ENCODE measurements around the gene TMEM217.
"Not testable (repeated sequence)": the region's sequence is repeated elsewhere in the genome, so short reads cannot be mapped to it uniquely, and the experiment has no call there.

The TMEM217 gene

GRCh38 chr6:37192666-37193065 is 65.3 kb downstream of the TMEM217 start:
- no peak for TF ChIP-seq EZH2phosphoT487 (IDR thresholded peaks at IDR 0.05; ENCODE audit: low read depth)
- TF ChIP-seq CTCF (IDR thresholded peaks at IDR 0.05; ENCODE audit: low read depth, low read length): no peak
- H3K27me3 ChIP-seq (ENCODE audit: low read depth, low read length): no peaks in the 10 kb centered on the region
- H3K4me2 ChIP-seq (ENCODE audit: low read length): no peak overlapping the region
- H3K27ac ChIP-seq (ENCODE audit: low read length): no peak overlapping the region
- H3K4me1 ChIP-seq (ENCODE audit: low read length): no peaks in the 10 kb centered on the region; the same call in 1 of the 2 replicates
- no peaks in the 10 kb centered on the region for H4K20me1 ChIP-seq (ENCODE audit: insufficient read depth, low read length)
- no peak overlapping the region for H3K9ac ChIP-seq (ENCODE audit: low read length)
- no peak overlapping the region for H2AFZ ChIP-seq (ENCODE audit: low read depth, low read length)
- H3K36me3 ChIP-seq (replicated peaks; ENCODE audit: low read depth, low read length): no peaks in the 10 kb centered on the region
- no peaks in the 10 kb centered on the region for H3K9me3 ChIP-seq (ENCODE audit: insufficient read depth, low read length)
- H3K79me2 ChIP-seq (ENCODE audit: low read length): no peaks in the 10 kb centered on the region
- no peak overlapping the region for H3K4me3 ChIP-seq (ENCODE audit: low read length)

- H4K20me1 ChIP-seq (ENCODE audit: insufficient read depth, low read length): no peaks in the 10 kb centered on the region
- H3K4me1 ChIP-seq (ENCODE audit: low read length): no peaks in the 10 kb centered on the region; the same call in 1 of the 2 replicates
- H3K9ac ChIP-seq (ENCODE audit: low read length): no peak overlapping the region
Observed at GRCh38 chr6:37190159-37190535, 67.8 kb downstream of the TMEM217 start.

GRCh38 chr6:37188962-37189510 is 68.9 kb downstream of the TMEM217 start:
- Histone ChIP-seq H3K9ac (ENCODE audit: low read length) (no peak overlapping the region), H2AFZ (ENCODE audit: low read depth, low read length) (no peak overlapping the region), H3K4me1 (ENCODE audit: low read length) (no peaks in the 10 kb centered on the region; the same call in 1 of the 2 replicates), H3K4me3 (ENCODE audit: low read length) (no peak overlapping the region), H3K27me3 (ENCODE audit: low read depth, low read length) (no peaks in the 10 kb centered on the region), H3K36me3 (replicated peaks; ENCODE audit: low read depth, low read length) (no peaks in the 10 kb centered on the region), H4K20me1 (ENCODE audit: insufficient read depth, low read length) (no peaks in the 10 kb centered on the region), H3K27ac (ENCODE audit: low read length) (no peak overlapping the region), H3K79me2 (ENCODE audit: low read length) (no peaks in the 10 kb centered on the region), H3K4me2 (ENCODE audit: low read length) (no peak overlapping the region), H3K9me3 (ENCODE audit: insufficient read depth, low read length) (no peaks in the 10 kb centered on the region)
- TF ChIP-seq EZH2phosphoT487 (IDR thresholded peaks at IDR 0.05; ENCODE audit: low read depth) (no peak), CTCF (IDR thresholded peaks at IDR 0.05; ENCODE audit: low read depth, low read length) (no peak)

More at GRCh38 chr6:37190159-37190535, 67.8 kb downstream of the TMEM217 start:
- Histone ChIP-seq H3K4me2 (ENCODE audit: low read length) (no peak overlapping the region), H3K36me3 (replicated peaks; ENCODE audit: low read depth, low read length) (no peaks in the 10 kb centered on the region), H3K27ac (ENCODE audit: low read length) (no peak overlapping the region), H3K9me3 (ENCODE audit: insufficient read depth, low read length) (no peaks in the 10 kb centered on the region), H3K79me2 (ENCODE audit: low read length) (no peaks in the 10 kb centered on the region), H3K27me3 (ENCODE audit: low read depth, low read length) (no peaks in the 10 kb centered on the region), H3K4me3 (ENCODE audit: low read length) (no peak overlapping the region), H2AFZ (ENCODE audit: low read depth, low read length) (no peak overlapping the region)
- TF ChIP-seq CTCF (IDR thresholded peaks at IDR 0.05; ENCODE audit: low read depth, low read length) (no peak), EZH2phosphoT487 (IDR thresholded peaks at IDR 0.05; ENCODE audit: low read depth) (no peak)

GRCh38 chr6:37187321-37188022 is 70.5 kb downstream of the TMEM217 start:
- Histone ChIP-seq H3K9me3 (ENCODE audit: insufficient read depth, low read length) (no peaks in the 10 kb centered on the region), H3K79me2 (ENCODE audit: low read length) (no peaks in the 10 kb centered on the region), H3K9ac (ENCODE audit: low read length) (no peak overlapping the region), H3K36me3 (replicated peaks; ENCODE audit: low read depth, low read length) (no peaks in the 10 kb centered on the region), H3K4me1 (ENCODE audit: low read length) (no peaks in the 10 kb centered on the region; the same call in 1 of the 2 replicates), H3K27me3 (ENCODE audit: low read depth, low read length) (no peaks in the 10 kb centered on the region), H2AFZ (ENCODE audit: low read depth, low read length) (no peak overlapping the region), H4K20me1 (ENCODE audit: insufficient read depth, low read length) (no peaks in the 10 kb centered on the region), H3K4me3 (ENCODE audit: low read length) (no peak overlapping the region), H3K4me2 (ENCODE audit: low read length) (no peak overlapping the region), H3K27ac (ENCODE audit: low read length) (no peak overlapping the region)
- no peak for TF ChIP-seq CTCF (IDR thresholded peaks at IDR 0.05; ENCODE audit: low read depth, low read length)
- no peak for TF ChIP-seq EZH2phosphoT487 (IDR thresholded peaks at IDR 0.05; ENCODE audit: low read depth)

GRCh38 chr6:37185949-37186720 is 71.8 kb downstream of the TMEM217 start:
- not testable (repeated sequence) for H4K20me1 ChIP-seq (ENCODE audit: insufficient read depth, low read length); H3K27me3 ChIP-seq (ENCODE audit: low read depth, low read length); H3K36me3 ChIP-seq (replicated peaks; ENCODE audit: low read depth, low read length); H3K27ac ChIP-seq (ENCODE audit: low read length); H3K4me3 ChIP-seq (ENCODE audit: low read length); H3K4me1 ChIP-seq (ENCODE audit: low read length); H3K9ac ChIP-seq (ENCODE audit: low read length); H3K4me2 ChIP-seq (ENCODE audit: low read length); H3K9me3 ChIP-seq (ENCODE audit: insufficient read depth, low read length); H2AFZ ChIP-seq (ENCODE audit: low read depth, low read length); H3K79me2 ChIP-seq (ENCODE audit: low read length)

Measured in OCI-LY3 (cell line).